HuH-7.5 (cell line): ENCODE results near the gene SDK2.
A peak's percentile ranks its signal among the peaks of the same experiment; 100 is the strongest.

Experiments used
- DNase-seq: peaks from one replicate; pipeline ENCODE4 v3.0.0; 2011; ENCODE audit warnings: low spot score

Gene SDK2

GRCh38 chr17:73609060-73609459 is 35.2 kb downstream of the SDK2 start:
- no peak for DNase-seq

DNA sequence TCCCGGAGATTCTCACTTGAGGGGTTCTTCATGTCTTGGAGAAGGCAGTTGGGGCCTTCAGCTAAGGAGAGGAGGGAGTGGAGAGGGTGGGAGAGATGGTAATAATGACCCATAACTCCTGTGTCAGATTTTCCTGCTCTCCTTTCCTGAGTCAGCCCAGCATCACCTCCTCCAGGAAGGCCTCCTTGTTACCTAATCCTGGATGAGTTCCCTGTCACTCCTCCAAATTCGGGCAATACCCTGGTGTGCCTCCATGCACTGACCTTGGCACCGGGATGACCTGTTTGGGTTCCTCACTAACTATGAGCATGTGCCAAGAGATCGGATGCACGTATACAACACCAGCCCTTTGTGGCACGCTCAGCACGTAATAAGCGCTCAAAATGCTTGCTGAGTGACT is 38.8 kb downstream of the SDK2 start:
- DNase-seq: no peak

DNA sequence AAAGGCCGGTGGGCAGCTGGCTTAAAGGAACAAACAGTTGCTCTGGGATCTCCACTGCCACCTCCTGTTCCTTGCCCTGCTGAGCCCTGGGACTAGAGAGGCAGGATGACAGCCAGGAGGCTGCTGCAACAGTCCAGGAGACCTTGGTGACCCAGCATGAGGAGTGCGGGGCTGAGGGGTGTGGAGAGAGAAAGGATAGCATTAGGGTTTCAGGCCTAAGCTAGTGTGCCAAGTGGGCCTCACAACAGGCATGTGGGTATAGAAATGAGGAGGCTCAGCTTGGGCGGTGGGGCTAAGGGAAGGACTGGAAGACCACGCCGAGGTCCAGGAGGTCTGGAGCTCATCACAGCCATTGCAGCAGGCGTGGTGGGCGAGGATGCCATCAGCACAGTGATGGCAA is 39.8 kb downstream of the SDK2 start:
- DNase-seq: no peak

DNA sequence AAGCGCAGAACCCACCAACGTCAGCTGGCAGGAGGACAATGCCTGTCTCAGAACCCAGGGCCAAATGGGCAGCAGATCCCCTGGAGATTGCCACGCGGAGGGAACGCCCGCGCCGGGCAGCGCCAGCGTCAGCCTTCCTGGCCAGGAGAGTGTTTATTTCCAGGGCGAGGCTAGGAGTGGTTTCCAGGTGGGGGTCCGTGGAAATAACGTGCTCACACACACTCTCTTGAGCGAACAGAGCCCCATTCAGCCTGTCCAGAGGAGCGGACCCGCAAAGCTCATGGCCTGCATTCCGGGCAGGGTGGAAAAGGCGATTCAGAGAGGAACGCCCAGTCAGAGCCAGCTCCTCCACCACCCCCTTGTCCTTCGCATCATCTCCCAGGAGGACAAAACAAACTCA is 40.3 kb downstream of the SDK2 start:
- no peak for DNase-seq

DNA sequence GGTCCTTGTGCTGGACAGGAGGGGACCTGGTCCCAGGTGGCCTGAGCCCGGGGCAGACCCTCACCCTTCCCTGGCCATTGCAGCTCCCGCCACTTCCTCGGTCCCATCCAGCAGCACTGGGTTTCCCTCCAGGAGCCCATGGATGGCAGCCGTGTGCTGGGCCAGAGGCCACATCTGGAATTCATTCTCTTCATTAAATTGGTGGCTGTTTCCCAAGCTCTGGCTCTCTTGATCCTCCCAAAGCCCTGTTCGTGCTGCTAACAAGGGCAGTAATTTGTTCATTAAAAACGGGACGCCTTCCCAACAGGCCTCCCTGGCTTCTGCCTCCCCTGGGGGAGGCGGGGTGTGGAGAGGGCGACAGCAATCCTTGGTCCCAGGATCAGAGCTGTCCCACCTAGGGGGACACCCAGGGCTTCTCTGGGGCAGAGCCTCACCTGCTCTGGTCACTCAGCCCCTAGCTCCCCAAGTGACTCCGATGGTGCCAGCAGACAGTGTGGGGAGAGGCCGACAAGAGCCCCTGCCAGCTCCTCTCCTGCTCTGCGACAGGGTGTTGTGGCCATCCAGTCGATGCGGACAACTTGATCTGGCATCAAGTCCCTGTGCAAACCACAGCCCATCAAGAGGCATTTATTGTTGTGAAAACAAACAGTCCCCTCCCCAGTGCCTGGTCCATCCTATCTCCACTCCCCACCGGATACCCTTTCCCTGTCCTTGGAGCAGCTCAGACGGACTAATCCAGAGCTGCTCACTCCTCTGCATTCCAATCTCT is 44.0 kb downstream of the SDK2 start:
- no peak for DNase-seq

DNA sequence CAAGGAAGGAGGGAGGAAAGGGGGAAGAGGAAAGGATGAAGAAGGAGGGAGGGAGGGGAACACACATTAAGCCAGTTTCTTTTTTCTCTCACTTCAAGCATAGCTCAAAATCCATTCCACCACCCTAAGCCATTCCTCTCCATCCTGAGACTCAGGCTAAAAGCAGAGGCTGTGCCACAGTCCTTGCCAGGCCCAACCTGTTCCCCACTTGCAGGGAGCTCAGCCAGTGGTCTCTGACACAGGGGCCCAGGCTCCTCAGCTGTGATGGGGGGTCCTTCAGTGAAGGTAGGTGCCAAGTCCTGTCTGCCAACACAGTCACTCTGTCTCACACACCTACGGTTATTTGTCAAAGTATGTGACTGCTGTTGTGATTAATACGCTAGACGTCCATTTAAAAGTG is 44.6 kb downstream of the SDK2 start:
- no peak for DNase-seq

- no peak for DNase-seq
These were observed 46.0 kb downstream of the SDK2 start for GRCh38 chr17:73598212-73598611.

DNA sequence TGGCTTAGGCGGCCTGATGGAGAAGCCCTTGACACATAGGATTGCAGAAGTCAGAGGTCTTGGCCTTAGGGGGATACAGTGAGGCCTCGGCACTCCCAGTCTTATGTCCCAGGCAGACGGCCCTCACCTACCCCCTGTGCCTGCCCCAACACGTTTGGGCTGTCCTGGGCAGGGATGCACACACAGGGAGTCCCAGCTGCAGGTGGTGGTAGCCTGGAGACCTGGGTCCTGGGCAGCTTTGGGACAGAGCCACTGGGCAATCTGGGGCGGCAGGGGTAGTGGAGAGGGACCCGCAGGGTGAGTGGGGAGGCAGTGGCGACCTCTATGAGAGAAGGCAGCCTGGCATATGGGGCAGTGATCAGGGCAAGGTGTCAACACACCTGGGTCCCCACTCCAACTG is 48.3 kb downstream of the SDK2 start:
- no peak for DNase-seq

GRCh38 chr17:73595479-73595878 is 48.8 kb downstream of the SDK2 start:
- DNase-seq: peak; percentile 47

GRCh38 chr17:73595068-73595467 is 49.2 kb downstream of the SDK2 start:
- DNase-seq: no peak

DNA sequence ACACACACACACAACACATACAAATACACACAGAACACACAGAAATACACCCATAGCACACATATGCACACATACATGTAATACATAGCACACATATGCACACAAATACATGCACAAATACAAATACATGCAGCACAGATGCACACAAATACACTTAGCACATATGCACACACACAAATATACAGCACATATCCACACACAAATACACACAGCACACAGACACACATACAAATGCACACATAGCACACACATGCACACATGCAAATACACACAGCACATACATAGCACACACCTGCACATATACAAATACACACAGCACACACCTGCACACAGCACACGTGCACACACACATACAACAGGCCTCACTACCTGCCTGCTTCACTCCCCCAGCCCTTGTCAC is 49.6 kb downstream of the SDK2 start:
- no peak for DNase-seq

GRCh38 chr17:73594025-73594424 is 50.2 kb downstream of the SDK2 start:
- no peak for DNase-seq

GRCh38 chr17:73593249-73593965 is 50.8 kb downstream of the SDK2 start:
- no peak for DNase-seq

- DNase-seq: no peak
These were observed 51.7 kb downstream of the SDK2 start for GRCh38 chr17:73592501-73592961.

DNA sequence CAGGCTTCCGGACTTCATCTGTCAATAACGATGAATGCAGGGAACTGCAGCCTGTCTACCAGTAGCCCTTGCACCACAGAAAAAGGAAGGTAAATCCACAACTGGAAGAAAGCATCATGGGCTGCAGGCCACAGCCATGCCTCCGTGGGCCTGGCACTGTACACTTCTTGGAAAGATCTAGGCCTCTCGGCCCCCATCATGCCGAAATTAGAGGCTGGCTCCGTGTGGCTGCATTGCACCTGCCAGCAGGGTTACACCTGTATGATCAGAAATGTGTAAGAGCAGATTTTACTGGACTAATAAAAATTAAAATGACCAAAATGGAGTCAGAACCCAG is 52.2 kb downstream of the SDK2 start:
- no peak for DNase-seq

DNA sequence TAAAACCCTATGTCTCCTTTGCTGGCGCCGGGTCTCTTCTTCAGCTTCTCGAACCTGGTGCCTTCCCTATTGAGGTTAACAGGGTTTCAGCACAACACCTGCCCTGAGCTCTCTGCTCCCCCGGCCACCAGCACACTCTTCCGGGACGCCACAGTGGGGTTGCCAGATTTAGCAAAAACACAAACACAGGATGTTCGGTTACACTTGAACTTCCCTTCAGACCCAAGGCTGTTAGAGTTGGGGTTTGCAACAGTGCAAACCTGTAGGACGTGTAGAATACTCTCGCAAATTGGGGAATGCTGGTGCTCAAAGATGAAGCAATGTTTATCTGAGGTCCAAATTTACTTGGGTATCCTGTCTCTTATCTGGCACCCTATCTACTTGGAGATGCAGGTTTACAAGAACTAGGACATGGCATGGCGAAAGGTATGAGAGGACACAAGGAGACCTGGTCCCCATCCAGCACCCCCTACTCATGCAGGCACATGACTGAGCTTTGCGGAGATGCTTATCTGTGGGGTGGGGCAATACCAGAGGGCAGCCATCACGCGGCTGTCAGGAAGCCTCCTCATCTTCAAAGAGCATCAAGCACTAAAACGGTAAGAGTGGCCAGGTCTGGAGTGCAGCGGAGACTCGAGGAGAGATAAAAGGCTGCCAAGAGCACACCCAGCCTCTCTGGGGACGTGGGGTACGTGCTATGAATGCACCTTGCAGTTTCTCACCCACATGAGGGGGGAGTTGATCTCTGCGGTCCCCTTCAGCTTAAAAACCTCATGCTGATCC is 52.8 kb downstream of the SDK2 start:
- no peak for DNase-seq

- no peak for DNase-seq
These were observed 54.8 kb downstream of the SDK2 start for GRCh38 chr17:73589363-73589980.

DNA sequence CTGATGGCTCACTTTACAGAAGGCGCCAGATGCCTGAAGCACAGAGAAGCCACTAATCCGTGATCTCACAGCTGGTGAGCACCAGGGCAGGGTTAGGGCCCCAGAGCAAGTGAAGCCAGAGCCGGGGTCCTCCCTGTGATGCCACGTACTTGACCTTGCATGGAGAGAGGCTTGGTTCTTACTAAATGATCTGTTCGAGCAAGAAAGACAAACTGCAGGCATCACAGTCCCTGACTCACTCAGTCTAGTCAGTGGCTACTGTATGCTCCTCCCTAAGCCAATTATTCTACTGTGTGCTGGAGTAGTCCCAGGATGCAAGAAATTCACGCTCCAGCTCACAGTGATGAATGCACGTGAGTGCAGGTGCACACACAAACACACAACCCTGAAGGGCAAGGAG is 55.4 kb downstream of the SDK2 start:
- no peak for DNase-seq

GRCh38 chr17:73588301-73588846 is 55.9 kb downstream of the SDK2 start:
- no peak for DNase-seq

- peak; percentile 49 for DNase-seq
These were observed 57.2 kb downstream of the SDK2 start for GRCh38 chr17:73586921-73587602.

DNA sequence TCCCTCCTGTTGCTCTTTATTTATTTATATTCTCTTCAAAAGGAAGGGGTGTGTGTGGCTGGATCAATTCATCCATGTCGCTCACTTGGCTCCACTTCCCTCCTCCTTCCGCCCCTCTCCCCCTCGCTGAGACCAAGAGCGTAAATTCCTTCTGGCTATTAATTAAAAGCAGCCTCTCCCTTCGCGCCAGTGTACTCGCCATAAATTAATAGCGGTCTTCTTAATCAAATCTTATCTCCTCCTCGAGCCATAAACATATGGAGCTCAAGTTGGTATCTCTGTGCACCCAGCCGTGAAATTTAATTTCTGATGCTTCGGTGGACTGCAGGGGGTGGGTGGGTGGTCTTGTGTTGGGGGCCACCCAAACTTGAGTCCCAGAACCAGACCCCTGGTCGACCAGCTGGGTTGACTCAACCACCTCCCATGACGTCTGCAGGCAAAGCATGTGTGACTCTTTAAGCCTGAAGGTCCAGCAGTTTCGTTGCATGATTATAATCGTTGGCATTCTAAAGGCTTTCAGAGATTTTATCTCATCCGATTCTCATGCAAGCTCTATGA is 57.9 kb downstream of the SDK2 start:
- no peak for DNase-seq
